GM12864 (cell line): ENCODE measurements around the gene ATG3.
A peak's percentile ranks its signal among the peaks of the same experiment; 100 is the strongest.
"Not testable (repeated sequence)": the region's sequence is repeated elsewhere in the genome, so short reads cannot be mapped to it uniquely, and the experiment has no call there.

Experiments
- DNase-seq: peaks from one replicate; pipeline ENCODE4 v3.0.0-alpha.2; 2011; ENCODE audit warnings: low read depth
- H3K4me3 ChIP-seq: 2 replicates; pipeline ENCODE4 v1.5.1; 2011; ENCODE audit warnings: mild to moderate bottlenecking, low read depth, low read length, control low read depth
- CTCF ChIP-seq: IDR thresholded peaks from 2 replicates; pipeline ENCODE4 v1.5.1; 2011; ENCODE audit warnings: low read depth, mild to moderate bottlenecking, moderate library complexity, low read length, control low read depth, inconsistent platforms; ENCODE audit errors: missing control alignments

Gene ATG3

DNA sequence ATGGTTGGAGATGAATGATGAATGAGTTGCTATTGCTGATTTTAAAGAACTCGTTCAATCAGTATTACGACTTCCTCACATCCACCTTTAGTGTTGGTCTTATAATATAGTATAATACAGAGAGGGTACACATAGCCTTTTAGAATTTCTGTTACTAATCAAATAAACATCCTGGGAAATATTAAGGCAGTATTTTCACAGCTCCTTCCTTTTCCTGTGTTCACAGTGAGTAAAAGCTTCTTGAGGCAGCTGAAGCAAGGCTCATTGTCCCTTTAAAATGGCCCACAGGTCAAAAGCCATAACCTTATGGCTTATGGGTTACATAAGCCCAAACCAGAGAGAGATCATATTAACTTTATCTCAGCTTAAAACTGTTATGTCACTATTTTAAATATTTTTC is 61.1 kb downstream of the ATG3 start:
- DNase-seq: no peak
- no peak for TF ChIP-seq CTCF
- H3K4me3 ChIP-seq: no peak overlapping the region

DNA sequence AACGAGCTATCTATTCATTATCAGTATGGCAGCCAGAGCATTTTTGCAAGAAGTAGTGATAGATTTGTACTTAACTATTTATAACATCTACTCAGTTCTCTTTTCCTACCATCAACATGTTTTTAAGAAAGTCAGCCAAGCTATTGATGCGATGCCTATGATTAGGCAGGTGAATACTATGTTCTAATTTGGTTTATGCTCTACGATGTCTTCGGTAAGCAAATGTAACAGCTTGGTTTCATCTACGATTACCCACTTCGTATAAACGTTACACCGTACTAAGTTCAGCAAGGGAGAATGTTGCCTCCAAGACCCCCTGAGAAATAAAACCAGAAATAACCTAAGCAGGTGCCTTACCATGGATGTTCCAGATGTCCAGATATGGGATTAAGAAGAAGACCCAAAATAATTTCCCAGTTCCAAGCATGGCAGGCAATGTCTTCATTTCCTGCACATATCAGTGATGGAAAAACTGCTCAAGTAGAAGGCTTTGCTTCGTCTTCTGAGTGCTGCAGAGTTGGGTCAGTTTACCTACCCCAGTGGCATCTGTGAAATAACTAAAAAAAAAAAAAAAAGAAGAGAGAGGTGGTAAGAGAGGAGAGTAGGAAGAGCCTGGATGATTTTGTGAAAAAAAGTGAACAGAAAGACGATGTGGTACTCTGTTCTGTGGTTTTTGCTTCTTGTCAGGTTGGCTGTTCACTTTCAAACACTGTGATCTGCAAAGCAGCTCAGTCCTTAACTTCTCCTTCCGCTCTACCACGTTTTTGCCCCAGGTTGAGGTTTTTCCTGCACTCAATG is 62.6 kb downstream of the ATG3 start, which contains the start of gene BTLA:
BTLA (minus strand) TSS at position 559 of the 798 bp plus-strand sequence; CDS start at position 445, 114 bp downstream.
- DNase-seq: peak; percentile 82
- H3K4me3 ChIP-seq: peak within 1 kb of the TSS; percentile 91
- no peak for TF ChIP-seq CTCF

- H3K4me3 ChIP-seq: peak overlapping the region; percentile 91
- no peak for DNase-seq
- TF ChIP-seq CTCF: no peak
Measured at GRCh38 chr3:112497897-112498548, 63.7 kb downstream of the ATG3 start.

DNA sequence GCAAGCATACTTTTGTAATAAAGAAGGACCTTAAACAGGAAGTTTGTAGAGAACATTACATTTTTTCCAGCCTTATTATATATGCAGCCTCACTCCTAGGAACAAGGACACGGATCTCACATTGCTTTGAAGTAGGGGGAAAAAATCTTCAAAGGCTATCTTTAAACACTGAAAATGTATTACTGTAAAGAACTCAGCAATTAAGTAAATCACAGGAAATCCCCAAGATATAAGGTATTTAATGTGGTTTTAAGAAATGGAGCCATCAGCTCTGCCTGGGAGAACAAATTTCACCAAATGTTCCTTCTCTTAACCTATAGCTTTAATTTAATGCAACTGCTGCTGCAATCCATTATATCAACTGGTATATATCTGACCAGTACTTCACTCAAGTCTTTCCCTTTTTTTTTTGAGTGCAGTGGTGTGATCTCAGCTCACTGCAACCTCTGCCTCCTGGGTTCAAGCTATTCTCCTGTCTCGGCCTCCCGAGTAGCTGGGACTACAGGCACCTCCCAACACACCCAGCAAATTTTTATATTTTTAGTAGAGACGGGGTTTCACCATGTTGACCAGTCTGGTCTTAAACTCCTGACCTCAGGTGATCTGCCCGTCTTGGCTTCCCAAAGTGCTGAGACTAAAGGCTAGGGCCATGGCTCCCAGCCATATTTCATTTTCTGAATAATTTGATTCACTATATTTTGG is 65.2 kb downstream of the ATG3 start:
- no peak for DNase-seq
- TF ChIP-seq CTCF: no peak
- H3K4me3 ChIP-seq: peak overlapping the region; percentile 91

GRCh38 chr3:112494448-112494767 is 67.4 kb downstream of the ATG3 start:
- DNase-seq, H3K4me3 ChIP-seq: not testable (repeated sequence)

GRCh38 chr3:112492124-112492523 is 69.6 kb downstream of the ATG3 start:
- DNase-seq: no peak

More at GRCh38 chr3:112492124-112492523, 69.6 kb downstream of the ATG3 start:
- no peak overlapping the region for H3K4me3 ChIP-seq
- no peak for TF ChIP-seq CTCF
